DMS 273 (cell line): Measurements from ENCODE around the gene MYO18A.

Experiments
- DNase-seq: peaks from one replicate; lab custom pipeline; 2025; ENCODE audit not compliant: unreplicated experiment; lab: John Stamatoyannopoulos, UW

The MYO18A gene

DNA sequence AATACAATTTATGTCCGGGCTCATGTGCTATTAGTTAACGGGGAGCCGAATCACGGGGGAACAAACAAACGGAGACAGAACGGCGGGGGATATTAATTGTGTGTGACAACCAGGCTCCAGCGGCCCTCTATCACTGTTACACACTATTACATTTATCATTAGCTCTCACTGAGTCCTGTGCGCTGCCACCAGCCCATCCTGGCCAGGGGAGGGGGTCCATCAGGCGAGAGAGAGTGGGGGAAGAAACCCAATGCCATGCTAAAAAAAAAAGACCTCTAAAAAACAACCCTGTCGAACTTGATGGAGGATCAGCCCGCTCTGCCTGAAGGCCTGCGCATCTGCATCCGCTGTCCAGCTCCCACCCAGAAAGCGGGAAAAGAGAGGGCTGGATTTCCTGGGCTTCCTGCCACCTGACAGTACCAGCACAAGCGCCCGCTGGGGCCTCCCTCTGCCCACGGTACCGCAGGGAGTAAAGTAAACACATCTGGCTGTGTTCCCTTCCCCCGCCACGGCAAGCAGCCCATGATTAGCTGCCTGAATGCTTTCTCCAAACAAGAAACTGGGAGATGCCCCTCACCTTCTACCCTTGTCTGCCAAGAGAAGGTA, 95.6 kb downstream of the MYO18A start:
- DNase-seq = peak; percentile 93

DNA sequence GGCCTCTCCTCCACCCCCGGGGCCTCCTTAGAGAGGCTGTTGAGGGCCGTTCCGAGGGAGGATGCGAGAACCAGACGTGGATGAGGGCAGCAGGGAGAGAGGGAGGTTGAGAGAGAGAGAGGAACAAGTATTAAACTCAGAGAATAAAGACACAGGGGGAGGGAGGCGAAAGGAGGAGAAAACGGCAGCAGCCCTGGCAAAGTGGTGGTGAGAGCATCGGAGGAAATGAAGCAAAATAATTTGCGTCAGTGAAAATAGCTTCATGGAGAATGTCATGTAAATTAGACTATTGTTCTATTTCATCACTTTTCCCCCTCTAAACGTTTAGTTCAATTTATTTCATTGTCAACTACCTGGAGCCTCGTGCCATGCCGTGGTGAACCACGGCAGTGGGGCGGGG, 99.2 kb downstream of the MYO18A start:
- DNase-seq = no peak

DNA sequence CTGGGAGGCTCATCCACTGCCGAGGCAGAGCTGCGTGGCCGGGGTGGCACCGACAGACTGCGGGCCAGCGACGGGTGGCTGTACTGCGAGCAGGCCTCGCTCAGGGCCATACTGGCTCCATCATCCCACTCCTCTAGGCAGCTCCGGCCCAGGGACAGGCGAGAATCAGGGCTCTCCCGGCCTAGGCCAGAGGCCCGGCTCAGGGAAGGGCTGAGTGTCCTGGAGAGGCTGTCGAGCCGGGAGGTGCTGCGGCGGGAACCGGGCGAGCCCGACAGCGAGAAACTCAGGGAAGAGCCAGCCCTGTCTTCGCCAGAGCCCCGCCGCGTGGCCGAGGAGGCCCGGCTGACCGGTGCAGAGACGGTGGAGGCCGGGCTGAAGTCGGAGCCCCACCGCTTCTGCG, 99.9 kb downstream of the MYO18A start:
- DNase-seq = no peak

DNA sequence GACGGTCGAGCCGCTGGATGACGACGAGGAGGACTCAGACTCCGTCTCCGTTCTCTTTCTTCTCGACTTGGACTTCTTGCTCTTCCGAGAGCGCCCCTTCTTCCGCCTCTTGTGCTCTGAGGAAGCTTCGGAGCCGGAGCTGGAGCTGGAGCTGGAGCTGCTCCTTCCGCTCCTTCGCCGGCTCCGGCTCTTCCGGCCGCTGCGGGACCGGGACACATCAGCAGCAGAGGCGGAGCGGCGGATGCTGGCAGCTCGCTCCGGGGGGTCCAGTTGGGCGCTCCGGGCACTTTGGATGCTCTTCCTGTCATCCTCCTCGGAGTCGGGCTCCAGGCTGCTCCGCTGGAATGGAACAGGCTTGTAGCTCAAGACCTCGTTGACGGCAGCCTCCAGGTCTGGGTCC, 100.3 kb downstream of the MYO18A start:
- DNase-seq = no peak

DNA sequence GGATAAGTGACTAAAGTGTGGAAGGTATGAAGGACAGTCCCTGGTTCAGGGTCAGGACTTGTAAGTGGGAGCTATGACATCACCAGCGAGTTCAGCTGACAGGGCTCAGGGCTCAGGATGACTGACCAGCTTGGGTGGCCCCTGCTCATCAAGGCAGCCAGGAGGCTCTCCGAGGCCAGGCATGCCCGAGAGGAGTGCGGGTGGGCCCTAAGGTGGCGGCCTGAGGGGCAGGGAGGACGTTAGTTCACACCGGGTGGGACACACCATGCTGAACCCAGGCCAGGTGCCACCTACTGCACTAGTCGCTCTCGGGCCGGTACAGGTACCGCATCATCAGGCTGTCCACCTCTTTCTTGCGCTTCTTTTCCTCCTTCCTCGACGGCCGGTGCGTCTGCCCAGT, 100.8 kb downstream of the MYO18A start:
- no peak for DNase-seq

DNA sequence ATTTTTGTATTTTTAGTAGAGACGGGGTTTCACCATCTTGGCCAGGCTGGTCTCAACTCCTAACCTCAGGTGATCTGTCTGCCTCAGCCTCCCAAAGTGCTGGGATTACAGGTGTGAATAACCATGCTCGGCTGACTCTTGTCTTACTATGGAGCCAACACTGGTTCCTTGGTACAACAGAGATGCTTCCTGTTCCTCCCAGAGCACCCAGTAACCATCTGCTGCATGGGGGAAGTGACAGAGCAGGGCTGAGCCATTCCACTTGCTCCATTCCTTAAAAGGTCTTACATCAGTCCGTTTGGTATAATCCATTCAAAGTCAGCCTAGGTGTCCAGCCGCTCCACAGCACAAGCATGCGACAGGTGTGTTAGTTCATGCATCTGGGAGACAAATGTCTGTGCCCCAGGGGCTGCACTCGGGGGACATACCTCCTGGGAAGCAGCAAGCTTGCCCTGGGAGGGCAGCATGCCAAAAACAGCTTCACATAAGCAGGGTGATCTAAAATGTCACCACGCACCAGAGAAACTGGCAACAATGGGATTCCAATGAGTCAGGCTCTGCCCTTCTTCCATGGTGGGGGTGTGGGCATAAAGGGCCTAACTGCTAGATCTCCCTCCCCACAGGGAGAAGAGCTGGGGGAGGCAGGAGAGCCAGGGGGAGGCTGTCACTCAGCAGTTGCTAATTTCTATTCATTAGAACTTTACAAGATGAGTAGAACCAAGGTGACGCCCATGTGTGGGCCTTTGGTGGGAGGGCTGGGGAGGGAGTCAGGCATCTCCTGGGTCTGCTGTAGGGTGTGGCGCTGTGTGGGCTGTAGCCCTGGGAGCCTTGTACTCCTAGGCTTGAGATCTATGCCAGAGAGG, 101.8 kb downstream of the MYO18A start:
- DNase-seq = peak; percentile 71

DNA sequence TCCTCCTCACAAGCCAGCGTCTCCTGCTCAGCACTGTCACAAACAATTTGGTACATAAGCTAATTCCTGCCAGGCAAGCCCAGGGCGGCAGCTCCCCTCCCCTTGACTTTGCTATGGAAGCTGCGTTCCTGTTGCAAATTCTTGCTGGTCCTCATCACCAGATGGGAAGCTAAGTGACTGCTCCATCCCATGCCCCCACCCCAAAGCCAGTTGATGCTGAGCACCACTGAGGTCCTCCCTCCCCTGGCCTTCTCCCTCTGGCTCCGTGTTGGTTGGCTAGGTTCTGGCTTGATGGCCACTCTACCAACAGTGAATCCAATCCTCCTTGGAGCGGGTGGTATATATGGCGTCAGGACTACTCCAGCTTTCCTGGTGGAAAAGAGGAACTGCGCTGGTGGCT, 102.9 kb downstream of the MYO18A start:
- no peak for DNase-seq

DNA sequence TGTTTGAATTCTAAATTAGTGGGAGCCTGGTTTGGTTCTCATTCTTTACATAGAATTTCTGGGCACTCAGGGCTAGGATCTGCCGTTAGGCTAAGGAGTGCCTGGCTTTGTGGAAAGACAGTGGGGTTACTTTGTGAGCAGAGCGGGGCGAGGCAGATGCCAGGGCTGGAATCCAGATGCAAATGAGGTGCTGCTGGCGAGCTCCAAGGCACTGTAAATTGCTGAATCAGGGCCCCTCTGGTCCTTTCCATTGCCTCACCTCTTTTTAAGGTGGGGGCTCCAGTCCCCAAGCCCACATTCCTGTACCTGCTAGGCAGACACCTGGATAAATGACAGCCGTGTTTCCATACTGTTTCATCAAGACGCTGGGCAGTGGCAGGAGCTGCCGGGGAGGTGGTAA, 103.5 kb downstream of the MYO18A start:
- DNase-seq = peak; percentile 59

DNA sequence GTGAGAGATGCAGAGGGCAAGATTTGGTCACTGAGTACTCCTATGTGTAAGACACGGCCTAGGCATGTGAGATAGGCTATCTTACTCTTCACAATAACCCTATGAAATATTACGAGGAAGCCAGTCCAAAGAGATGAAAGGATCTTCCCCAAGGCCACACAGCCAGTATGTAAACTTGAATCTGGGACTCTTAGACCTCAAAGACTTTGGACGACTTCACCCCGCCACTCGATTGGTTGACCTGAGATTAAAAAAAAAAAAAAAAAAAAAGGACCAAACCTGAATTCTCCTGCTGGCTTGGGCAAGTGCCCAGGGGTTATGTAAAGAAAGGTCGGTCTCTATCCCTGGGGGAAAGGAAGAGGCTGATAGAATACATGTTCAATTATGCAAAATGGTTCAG, 104.1 kb downstream of the MYO18A start:
- DNase-seq = no peak

DNA sequence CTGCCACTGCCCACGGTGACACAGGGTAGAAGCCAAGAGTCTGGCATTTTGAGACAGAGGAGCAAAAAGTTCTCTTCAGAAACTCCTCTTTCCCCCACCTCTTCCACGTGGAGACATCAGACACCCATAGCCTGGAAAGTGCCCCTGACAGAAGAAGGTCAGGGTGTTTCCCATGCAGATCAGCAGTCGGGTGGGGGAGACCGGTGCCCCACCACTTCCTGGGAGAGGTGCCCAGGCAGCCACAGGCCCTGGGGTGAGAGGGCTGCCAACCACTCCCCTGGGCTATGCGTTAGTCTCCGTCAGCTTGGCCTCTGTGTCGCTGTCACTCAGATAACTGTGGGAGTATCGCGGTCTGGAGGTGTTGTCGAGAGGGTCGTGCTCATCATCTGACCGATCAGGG, 105.7 kb downstream of the MYO18A start:
- DNase-seq = no peak

DNA sequence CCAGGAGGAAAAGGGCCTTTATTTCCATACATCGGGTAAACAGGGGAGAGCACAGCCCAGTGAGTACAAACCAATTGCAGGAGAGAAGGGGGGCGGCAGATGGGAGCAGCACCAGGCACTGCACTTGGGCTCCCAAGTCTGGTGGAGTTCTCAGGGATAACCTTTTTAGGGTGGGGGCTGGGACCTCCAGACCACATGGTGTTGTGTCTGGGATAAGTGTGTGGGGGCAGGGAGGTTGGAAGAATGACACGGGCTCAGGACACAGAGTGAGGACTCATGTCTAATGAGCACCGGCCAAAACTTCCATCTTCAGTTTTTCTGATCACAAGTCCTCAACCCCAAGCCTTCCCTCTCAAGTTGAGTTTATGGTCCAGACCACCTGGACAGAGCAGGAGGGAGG, 106.7 kb downstream of the MYO18A start:
- DNase-seq = peak; percentile 46

DNA sequence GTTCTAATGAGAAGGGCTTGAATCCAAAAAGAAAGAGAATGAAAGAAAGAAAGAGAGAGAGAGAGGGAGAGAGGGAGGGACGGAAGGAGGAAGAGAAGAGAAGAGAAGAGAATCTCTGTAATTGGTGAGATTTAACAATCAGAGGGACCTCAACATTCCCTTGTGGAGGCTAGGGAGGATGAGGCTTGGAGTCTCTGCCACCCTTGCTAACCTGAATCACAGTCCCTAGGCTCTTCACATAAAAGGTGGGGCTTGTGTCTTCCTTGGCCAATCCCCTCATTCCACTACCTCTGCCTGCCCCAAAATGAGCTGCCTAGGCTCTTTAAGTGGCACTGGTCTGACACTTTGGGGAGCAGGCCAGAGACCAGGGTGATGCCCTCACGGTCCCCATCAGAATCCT, 107.2 kb downstream of the MYO18A start:
- DNase-seq = no peak

DNA sequence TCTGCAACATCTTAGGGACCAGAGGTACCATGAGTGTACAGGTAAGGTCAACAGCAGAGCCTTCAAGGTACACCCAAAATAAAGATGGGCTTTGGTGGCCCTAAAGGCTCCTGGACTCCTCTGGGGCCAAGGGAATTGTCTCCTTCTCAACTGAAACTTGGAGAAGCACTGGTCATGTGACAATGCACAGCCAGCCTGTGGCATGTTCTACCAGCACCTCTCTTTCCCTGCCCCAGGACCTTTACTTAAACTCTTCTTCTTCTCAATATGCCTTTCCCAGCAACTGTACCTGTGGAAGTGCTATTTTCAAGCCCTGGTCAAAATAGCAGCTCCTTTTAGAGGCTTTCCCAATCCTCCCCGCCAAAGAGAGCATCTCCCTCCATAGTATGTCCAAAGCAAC, 108.9 kb downstream of the MYO18A start:
- DNase-seq = no peak

DNA sequence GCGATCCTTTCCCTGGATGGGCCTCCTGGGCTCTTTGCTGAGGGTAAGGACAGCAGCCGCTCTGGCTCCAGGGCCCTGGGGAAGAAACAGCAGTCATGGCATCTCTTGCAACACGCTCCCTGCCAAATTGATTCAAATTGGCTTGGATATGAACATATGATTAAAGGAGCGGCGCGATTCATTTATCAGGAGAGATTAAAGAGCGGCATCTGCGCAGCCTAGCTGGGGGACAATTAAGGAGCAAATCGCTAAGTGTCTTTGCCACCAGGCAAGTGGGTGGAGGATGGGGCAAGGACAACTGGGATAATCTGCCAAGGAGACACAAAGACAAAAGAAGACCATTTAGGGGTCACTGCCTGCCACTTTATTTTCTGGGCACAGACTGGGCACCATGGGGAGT, 109.4 kb downstream of the MYO18A start:
- DNase-seq = peak; percentile 58

DNA sequence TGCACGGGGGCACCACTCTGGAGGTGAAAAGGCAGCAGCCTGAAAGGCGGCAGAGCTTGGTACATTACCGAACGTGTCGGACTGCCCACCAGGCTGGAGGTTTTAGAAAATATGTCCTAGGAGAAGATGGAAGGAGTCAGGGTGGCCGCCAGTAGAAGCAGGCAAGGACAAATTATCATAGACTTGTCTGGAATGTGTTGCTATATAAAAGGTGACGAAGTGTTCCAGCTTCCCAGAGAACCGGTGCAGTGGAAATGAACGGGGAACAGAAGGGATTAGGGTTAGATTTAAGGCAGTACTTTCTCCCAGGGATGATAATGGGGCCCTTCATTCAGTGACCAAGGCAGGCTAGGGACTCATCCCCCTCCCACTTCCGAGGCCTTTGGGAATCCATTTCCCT, 109.9 kb downstream of the MYO18A start:
- no peak for DNase-seq

DNA sequence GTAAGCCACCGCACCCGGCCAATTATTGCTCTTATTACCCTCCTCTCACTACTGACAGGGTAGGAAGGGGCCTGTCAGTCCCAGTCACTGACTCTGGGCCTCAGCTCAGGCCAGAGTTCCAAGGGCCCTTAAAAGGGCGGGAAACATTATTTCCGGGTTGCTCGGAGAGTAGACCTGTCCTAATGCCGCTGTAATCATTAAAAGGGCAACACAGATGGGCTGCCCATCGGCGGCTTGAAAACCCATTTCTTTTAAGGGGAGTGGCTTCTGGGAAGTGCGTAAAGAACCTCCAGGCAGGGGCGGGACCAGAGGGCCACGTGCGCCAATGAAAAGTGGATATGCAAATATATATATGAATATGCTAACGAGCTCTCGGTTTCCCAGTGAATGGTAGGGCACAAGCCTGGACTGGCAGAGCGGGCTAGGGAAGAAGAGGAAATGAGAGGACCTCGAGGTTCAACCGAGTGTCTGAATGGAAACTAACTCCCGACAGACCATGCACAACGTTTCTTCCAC, 110.6 kb downstream of the MYO18A start:
- no peak for DNase-seq

DNA sequence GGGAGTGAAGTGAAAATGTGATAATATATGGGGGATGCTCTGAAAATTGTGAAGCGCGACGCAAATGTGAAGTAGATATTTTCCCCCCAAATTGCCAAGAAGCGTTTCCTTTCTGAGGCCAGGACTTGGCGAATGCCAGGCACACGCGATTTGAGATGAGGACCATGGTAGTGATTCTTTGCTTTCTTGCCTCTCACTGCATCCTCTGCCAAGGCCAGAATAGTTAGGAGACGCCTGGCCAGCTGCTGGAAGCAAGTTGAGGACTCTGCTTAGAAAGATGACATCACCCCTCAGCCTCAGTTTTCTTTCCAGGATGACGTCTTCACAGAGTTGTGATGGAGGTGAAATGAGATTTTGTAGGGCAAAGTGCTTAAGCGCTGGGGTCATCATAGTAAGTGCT, 111.4 kb downstream of the MYO18A start:
- DNase-seq = no peak

DNA sequence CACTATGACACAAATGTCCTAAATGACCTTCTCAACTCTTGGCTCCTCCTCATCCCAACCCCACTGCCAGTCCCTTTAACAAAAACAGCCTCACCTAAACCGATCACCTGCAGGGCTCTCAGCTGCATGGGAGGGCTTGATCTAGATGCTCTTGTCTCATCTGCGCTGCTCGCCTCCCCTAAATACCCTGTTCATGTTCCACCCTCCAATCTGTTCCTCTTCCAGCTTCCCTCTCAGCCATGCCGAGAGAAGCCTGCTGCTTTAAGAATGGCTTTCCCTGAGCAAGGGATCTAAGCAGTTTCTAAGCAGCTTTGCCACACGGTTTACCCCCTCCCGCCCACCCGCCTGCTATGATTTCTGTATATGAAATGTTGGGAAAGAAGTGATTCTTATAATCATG, 113.6 kb downstream of the MYO18A start:
- DNase-seq = peak; percentile 91

DNA sequence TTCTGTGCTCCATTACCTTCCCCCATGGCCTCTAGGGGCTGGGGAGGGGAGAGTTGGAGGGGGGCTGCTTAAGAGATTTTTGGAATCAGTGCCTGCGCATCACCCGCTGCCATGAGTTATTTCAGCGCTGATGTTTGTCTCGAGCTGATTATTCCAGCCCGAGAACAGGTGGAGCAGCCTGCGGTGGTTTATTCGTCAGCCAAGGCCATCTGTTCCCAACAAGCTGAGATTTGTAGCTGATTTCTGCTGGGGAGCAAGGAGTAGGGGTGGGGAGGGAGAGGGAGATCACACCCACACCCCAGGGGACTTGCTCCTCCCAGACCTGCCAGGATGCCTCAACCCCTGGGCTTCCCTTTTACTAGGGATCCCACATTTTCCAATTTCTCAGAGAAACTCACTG, 114.2 kb downstream of the MYO18A start:
- peak; percentile 96 for DNase-seq

DNA sequence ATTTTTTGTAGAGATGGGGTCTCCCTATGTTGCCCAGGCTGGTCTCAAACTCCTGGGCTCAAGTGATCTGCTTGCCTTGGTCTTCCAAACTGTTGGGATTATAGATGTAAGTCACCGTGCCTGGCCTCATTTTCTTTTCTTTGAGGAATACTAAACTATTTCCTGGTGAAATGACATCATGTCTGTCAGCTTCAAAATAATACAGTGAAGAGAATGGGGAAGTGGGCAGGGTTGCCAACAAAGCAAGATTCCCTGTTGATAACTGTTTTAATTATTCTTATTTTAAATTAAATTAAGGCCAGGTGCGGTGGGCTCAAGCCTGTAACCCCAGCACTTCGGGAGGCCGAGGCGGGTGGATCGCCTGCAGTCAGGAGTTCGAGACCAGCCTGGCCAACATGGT, 116.2 kb downstream of the MYO18A start:
- no peak for DNase-seq

DNA sequence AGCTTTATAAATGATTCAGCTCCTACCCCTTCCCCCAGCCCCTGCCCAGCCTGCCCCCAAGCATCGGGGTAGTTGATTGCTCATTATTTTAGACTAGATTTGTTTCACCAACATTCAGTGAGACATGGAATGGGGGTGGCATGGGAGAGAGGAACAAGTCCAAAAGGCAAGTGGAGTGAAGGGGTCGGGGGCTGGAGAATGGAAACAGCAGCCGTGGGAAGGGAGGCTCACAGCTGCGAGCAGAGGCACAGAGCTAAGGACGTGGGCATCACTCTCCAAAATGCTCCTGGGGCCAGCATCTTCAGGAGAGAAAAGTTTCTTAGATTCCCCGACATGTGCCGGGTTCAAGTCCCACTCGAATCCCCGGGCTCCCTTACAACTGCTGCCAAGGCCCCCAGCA, 118.0 kb downstream of the MYO18A start:
- no peak for DNase-seq

DNA sequence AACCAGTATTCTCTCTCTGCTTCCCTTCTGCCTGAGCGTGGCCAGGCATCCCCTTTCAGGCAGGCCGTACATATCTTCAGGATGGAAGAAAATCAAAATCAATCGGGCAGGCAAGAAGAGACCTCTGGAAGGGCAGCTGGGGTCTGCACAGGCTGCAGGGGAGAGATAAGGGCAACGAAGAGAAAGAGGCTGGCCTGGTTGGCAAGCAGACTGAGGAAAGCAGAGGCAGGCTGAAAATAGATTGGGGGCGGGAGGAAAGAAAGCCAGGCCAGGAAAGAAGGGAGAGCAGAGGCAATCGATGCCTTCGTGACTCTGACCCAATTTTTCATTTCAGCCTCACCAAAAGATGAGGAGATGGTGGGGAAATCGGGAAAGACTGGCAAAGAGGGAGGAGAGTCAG, 119.2 kb downstream of the MYO18A start:
- no peak for DNase-seq

DNA sequence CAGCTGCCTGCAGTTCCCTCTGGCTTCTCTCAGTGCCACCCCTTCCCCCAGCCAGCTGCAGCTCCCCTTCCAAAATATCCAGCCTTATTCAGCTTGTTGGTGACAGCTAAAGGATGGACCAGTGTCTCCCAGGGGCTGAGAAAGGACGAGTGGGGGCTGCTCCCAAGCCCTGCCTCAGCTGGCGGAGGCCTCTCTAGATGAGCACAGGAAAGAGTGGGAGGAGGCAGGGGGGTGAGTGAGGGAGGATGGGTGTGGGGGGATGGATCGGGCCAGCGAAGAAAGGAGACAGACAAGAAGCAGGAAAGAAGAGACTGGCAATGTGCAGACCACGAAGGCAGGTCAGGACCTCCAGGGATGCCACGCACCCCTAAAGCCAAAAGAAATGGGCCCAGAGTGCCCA, 119.7 kb downstream of the MYO18A start:
- DNase-seq = no peak
